HepG2 (cell line): ENCODE data around the gene COA3. TPM values are rescaled to one million over a fixed set of nuclear protein-coding genes. Genes with fewer than 3 reads are reported as not detected.

Experiments
- HNF4G ChIP-seq, 2 experiments: sonication (generic) in 1 of 2; formaldehyde crosslinking in 1 of 2; IDR thresholded peaks; 2 replicates each; pipeline versions ENCODE4 v1.4.0 to v1.6.1; 2011 to 2020; ENCODE audit warnings: borderline replicate concordance in 2 of 2, low read depth in 2 of 2, mild to moderate bottlenecking in 2 of 2, low read length in 1 of 2, missing genetic modification reagents in 1 of 2, moderate library complexity in 1 of 2
- HNRNPK ChIP-seq: fragments of 200-400 bp; formaldehyde crosslinking; IDR thresholded peaks from 2 replicates; pipeline ENCODE4 v1.6.1; 2018; ENCODE audit warnings: low read length, low read depth, moderate library complexity, mild to moderate bottlenecking; ENCODE audit not compliant: poor library complexity, severe bottlenecking
- HOXA9 ChIP-seq: sonication (generic); formaldehyde crosslinking; IDR thresholded peaks from 2 replicates; pipeline ENCODE4 v1.8.1; 2022; ENCODE audit warnings: missing genetic modification reagents, mild to moderate bottlenecking, moderate library complexity, borderline replicate concordance
- MAZ ChIP-seq, 2 experiments: sonication (generic) in 1 of 2; formaldehyde crosslinking in 1 of 2; IDR thresholded peaks; 2 replicates each; pipeline versions ENCODE4 v1.5.0 to v1.6.1; 2012 to 2020; ENCODE audit warnings: low read depth in 2 of 2, mild to moderate bottlenecking in 2 of 2, borderline replicate concordance in 1 of 2, improper control_type of control experiment in 1 of 2, low read length in 1 of 2, missing genetic modification reagents in 1 of 2, moderate library complexity in 1 of 2
- RERE ChIP-seq: IDR thresholded peaks from 2 replicates; pipeline ENCODE4 v1.6.1; 2016; ENCODE audit warnings: low read depth, missing genetic modification reagents, missing compliant biosample characterization
- SNAPC5 ChIP-seq: sonication (generic); formaldehyde crosslinking; IDR thresholded peaks from 2 replicates; pipeline ENCODE4 v1.8.1; 2023; ENCODE audit warnings: mild to moderate bottlenecking, missing genetic modification reagents, borderline replicate concordance
- SRSF1 ChIP-seq: fragments of 200-400 bp; formaldehyde crosslinking; optimal IDR thresholded peaks from 2 replicates; pipeline ENCODE3; 2017; ENCODE audit warnings: mild to moderate bottlenecking, low read depth, low read length, moderate library complexity
- TIGD3 ChIP-seq: sonication (generic); formaldehyde crosslinking; IDR thresholded peaks from 2 replicates; pipeline ENCODE4 v1.5.1; 2020; ENCODE audit warnings: mild to moderate bottlenecking, missing genetic modification reagents, borderline replicate concordance
- ZBTB39 ChIP-seq: sonication (generic); formaldehyde crosslinking; IDR thresholded peaks from 2 replicates; pipeline ENCODE4 v1.5.0; 2020; ENCODE audit warnings: missing genetic modification reagents
- ZFAT ChIP-seq: sonication (generic); formaldehyde crosslinking; conservative IDR thresholded peaks from 2 replicates; pipeline ENCODE4 v1.8.1; 2023; ENCODE audit warnings: missing genetic modification reagents, inconsistent platforms
- ZFX ChIP-seq: sonication (generic); formaldehyde crosslinking; IDR thresholded peaks from 2 replicates; pipeline ENCODE4 v1.4.0; 2020; ENCODE audit warnings: mild to moderate bottlenecking, low read depth, missing genetic modification reagents, moderate library complexity
- ZNF10 ChIP-seq: sonication (generic); formaldehyde crosslinking; IDR thresholded peaks from 2 replicates; pipeline ENCODE4 v1.4.0; 2020; ENCODE audit warnings: mild to moderate bottlenecking, low read depth, missing genetic modification reagents, borderline replicate concordance
- ZNF468 ChIP-seq: sonication (generic); formaldehyde crosslinking; IDR thresholded peaks from 2 replicates; pipeline ENCODE4 v1.8.0; 2022; ENCODE audit warnings: mild to moderate bottlenecking, moderate library complexity, missing genetic modification reagents
- polyA plus RNA-seq, 8 experiments: library from polyadenylated mRNA; depleted of rRNA in 3 of 8; stranded (reverse) in 7 of 8; unstranded in 1 of 8; fragments of >200 nt; fragmentation: Illumina TruSeq in 4 of 8; extraction: Trizol in 4 of 8; gene quantifications; 2 replicates each; pipeline versions ENCODE4 v1.2.1 to v1.2.3, GENCODE V29; 2011 to 2016; ENCODE audit warnings: low read depth in 4 of 8, missing spikeins in 1 of 8, mixed read lengths in 1 of 8; ENCODE audit not compliant: insufficient read depth in 1 of 8
- total RNA-seq, 5 experiments: library from RNA; depleted of rRNA; stranded (reverse); fragments of >200 nt; fragmentation: Illumina TruSeq; extraction: Trizol; gene quantifications; 2 replicates each; pipeline ENCODE4 v1.2.3, GENCODE V29; 2016; ENCODE audit warnings: low read depth in 1 of 5
- TF ChIP-seq, protein P1 (sequence below): sonication (generic); formaldehyde crosslinking; IDR thresholded peaks from 2 replicates; pipeline ENCODE4 v1.5.1; 2020; ENCODE audit warnings: mild to moderate bottlenecking, missing genetic modification reagents, moderate library complexity

COA3 gene
- total and polyA plus RNA-seq, 2 of the 13 experiments (the other 11 are each of a cell fraction or from before 2014, with no cell fraction given): 133 to 202 TPM

GRCh38 chr17:42832934-42833766 lies 34.6 kb upstream of the COA3 start, which contains the start of gene PSME3 (continued):
- TF ChIP-seq HNRNPK (peak; percentile 76), ZFX (CRISPR knock-in tag) (peak; percentile 97), TIGD3 (CRISPR knock-in tag) (peak; percentile 97; the same call in 1 of the 2 replicates), ZBTB39 (CRISPR knock-in tag) (no peak), HOXA9 (no peak; the same call in 1 of the 2 replicates), ZNF10 (CRISPR knock-in tag) (no peak), ZFAT (0 out of 2 replicates have a peak, but pooled peaks have one; percentile 60), HNF4G (IDR thresholded peaks at IDR 0.05; ENCODE audit: borderline replicate concordance, low read depth, low read length) (peak; percentile 4; the same call in 1 of the 2 replicates), HNF4G (CRISPR knock-in tag; IDR thresholded peaks at IDR 0.05; ENCODE audit: borderline replicate concordance, low read depth) (no peak; the same call in 1 of the 2 replicates), RERE (peak; percentile 19; the same call in 1 of the 2 replicates), ZNF468 (no peak), MAZ (IDR thresholded peaks at IDR 0.05; ENCODE audit: borderline replicate concordance, low read depth, low read length) (peak; percentile 56; the same call in 1 of the 2 replicates), MAZ (CRISPR knock-in tag; IDR thresholded peaks at IDR 0.05; ENCODE audit: low read depth) (peak; percentile 74), SNAPC5 (peak; percentile 92; the same call in 1 of the 2 replicates), SRSF1 (peak; percentile 98)
- TF ChIP-seq, protein P1, sequence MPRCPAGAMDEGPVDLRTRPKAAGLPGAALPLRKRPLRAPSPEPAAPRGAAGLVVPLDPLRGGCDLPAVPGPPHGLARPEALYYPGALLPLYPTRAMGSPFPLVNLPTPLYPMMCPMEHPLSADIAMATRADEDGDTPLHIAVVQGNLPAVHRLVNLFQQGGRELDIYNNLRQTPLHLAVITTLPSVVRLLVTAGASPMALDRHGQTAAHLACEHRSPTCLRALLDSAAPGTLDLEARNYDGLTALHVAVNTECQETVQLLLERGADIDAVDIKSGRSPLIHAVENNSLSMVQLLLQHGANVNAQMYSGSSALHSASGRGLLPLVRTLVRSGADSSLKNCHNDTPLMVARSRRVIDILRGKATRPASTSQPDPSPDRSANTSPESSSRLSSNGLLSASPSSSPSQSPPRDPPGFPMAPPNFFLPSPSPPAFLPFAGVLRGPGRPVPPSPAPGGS (CRISPR knock-in tag): peak; percentile 89
